GM12878 (cell line): ENCODE measurements around the gene CEND1. TPM values are rescaled to one million over a fixed set of nuclear protein-coding genes. Genes with fewer than 3 reads are reported as not detected.

Source experiments
- ATAC-seq: fragments of 200-7000 bp; cut with Tn5 transposase; 3 replicates; pipeline ENCODE4 v1.9.1; 2020; ENCODE audit warnings: mild to moderate bottlenecking, moderate library complexity
- BruUV-seq: library from RNA; stranded (reverse); fragments of 400-500 nt; replicated peaks from 2 replicates; lab custom pipeline; 2021; lab: Mats Ljungman, UMichigan
- CTCF ChIA-PET: fragments of 300-600 bp; sonication (Branson Sonifier 250); formaldehyde crosslinking; extraction: SDS; loops from one replicate; lab custom pipeline; 2021; ENCODE audit warnings: inconsistent platforms; lab: Yijun Ruan, JAX
- POLR2A ChIA-PET: fragments of 350-600 bp; formaldehyde crosslinking; extraction: SDS; loops from one replicate; lab custom pipeline; 2021; ENCODE audit warnings: inconsistent platforms; lab: Charles Lee
- RAD21 ChIA-PET: fragments of 300-600 bp; sonication (Branson Sonifier 250); formaldehyde crosslinking; loops from one replicate; lab custom pipeline; 2023; ENCODE audit warnings: antibody characterized with exemption; ENCODE audit not compliant: unreplicated experiment; lab: Charles Lee
- SMC1A ChIA-PET: fragments of 300-600 bp; sonication (Branson Sonifier 250); formaldehyde crosslinking; loops from one replicate; lab custom pipeline; 2023; ENCODE audit not compliant: unreplicated experiment, uncharacterized antibody; lab: Charles Lee
- DNase-seq: peaks from one replicate; pipeline ENCODE4 v3.0.0-alpha.2; 2011; ENCODE audit warnings: low read depth, low spot score
- FAIRE-seq: peaks from 3 replicates; lab custom pipeline; 2011; peaks lifted over from hg19 to GRCh38; lab: Jason Lieb, UNC
- H2AFZ ChIP-seq: 2 replicates; pipeline ENCODE4 v1.6.0; 2011; ENCODE audit warnings: low read depth, low read length, control low read depth; ENCODE audit not compliant: control insufficient read depth
- H3K27ac ChIP-seq: 2 replicates; pipeline ENCODE4 v1.5.1; 2011; ENCODE audit warnings: control low read depth; ENCODE audit not compliant: control insufficient read depth, insufficient read depth
- H3K27me3 ChIP-seq, 2 experiments: replicated peaks in 1 of 2; 2 replicates each; pipeline versions ENCODE4 v1.6.0 to v1.6.1; 2011; ENCODE audit warnings: low read length in 1 of 2; ENCODE audit not compliant: control insufficient read depth in 2 of 2, insufficient read depth in 2 of 2
- H3K36me3 ChIP-seq, 2 experiments: 2 replicates each; pipeline ENCODE4 v1.5.1; 2011; ENCODE audit warnings: low read length in 1 of 2; ENCODE audit not compliant: control insufficient read depth in 2 of 2, insufficient read depth in 2 of 2
- H3K4me1 ChIP-seq: 2 replicates; pipeline ENCODE4 v1.6.1; 2011; ENCODE audit warnings: mild to moderate bottlenecking, low read length, moderate library complexity, mixed read lengths; ENCODE audit not compliant: control insufficient read depth, insufficient read depth
- H3K4me2 ChIP-seq: 2 replicates; pipeline ENCODE4 v1.6.0; 2011; ENCODE audit warnings: control low read depth; ENCODE audit not compliant: control insufficient read depth, insufficient read depth
- H3K4me3 ChIP-seq: fragments of 200-600 bp; sonication (generic); 2 replicates; pipeline ENCODE4 v1.5.1; 2016
- H3K79me2 ChIP-seq: 2 replicates; pipeline ENCODE4 v1.6.0; 2011; ENCODE audit warnings: low read length; ENCODE audit not compliant: control insufficient read depth, insufficient read depth
- H3K9ac ChIP-seq: 2 replicates; pipeline ENCODE4 v1.8.0; 2011; ENCODE audit warnings: low read length, control low read depth, mixed read lengths; ENCODE audit not compliant: control insufficient read depth, insufficient read depth
- H3K9me3 ChIP-seq: replicated peaks from 3 replicates; pipeline ENCODE4 v1.5.1; 2011; ENCODE audit warnings: mild to moderate bottlenecking, low read length; ENCODE audit not compliant: control insufficient read depth, insufficient read depth
- H4K20me1 ChIP-seq: 2 replicates; pipeline ENCODE4 v1.6.0; 2011; ENCODE audit not compliant: control insufficient read depth, insufficient read depth
- KDM1A ChIP-seq: fragments of 200-600 bp; sonication (generic); IDR thresholded peaks from 2 replicates; pipeline ENCODE4 v1.6.1; 2016; ENCODE audit warnings: borderline replicate concordance
- MTA2 ChIP-seq: fragments of 450-650 bp; IDR thresholded peaks from 2 replicates; pipeline ENCODE4 v1.6.1; 2016; ENCODE audit warnings: low read depth, mild to moderate bottlenecking, moderate library complexity
- PAX8 ChIP-seq: fragments of 450-650 bp; IDR thresholded peaks from 2 replicates; pipeline ENCODE4 v1.6.1; 2017; ENCODE audit warnings: mild to moderate bottlenecking, moderate library complexity
- POLR2AphosphoS2 ChIP-seq: IDR thresholded peaks from 2 replicates; pipeline ENCODE4 v1.6.1; 2011; ENCODE audit warnings: low read depth, mild to moderate bottlenecking, low read length, improper control_type of control experiment, moderate library complexity
- STAT1 ChIP-seq: fragments of 450-650 bp; conservative IDR thresholded peaks from 2 replicates; pipeline ENCODE4 v1.6.1; 2014; ENCODE audit warnings: antibody characterized with exemption, mild to moderate bottlenecking
- ZNF622 ChIP-seq: fragments of 450-650 bp; IDR thresholded peaks from 2 replicates; pipeline ENCODE4 v1.6.1; 2017; ENCODE audit warnings: mild to moderate bottlenecking, inconsistent platforms
- WGBS: methylation state at CpG from one replicate; pipeline ENCODE4 v1.1.6; 2016; ENCODE audit warnings: low lambda C conversion rate; ENCODE audit not compliant: insufficient replicate concordance, insufficient coverage; ENCODE audit errors: missing lambda C conversion rate; 5-methylcytosine and 5-hydroxymethylcytosine counted together
- in situ Hi-C: fragments of 300-500 bp; cut with MboI; formaldehyde crosslinking; loops from 9 replicates; pipeline ENCODE4 v1.14.3; 2018; ENCODE audit warnings: mixed read lengths
- intact Hi-C: fragments of 100-400 bp; cut with micrococcal nuclease; formaldehyde crosslinking; loops from one replicate; pipeline ENCODE4 v1.14.2; 2022; ENCODE audit not compliant: unreplicated experiment
- polyA plus RNA-seq, 11 experiments: library from polyadenylated mRNA; depleted of rRNA in 4 of 11; unstranded in 6 of 11; stranded (reverse) in 5 of 11; fragments of >200 nt; fragmentation: Nextera tagmentation in 4 of 11; fragmentation: Illumina TruSeq in 1 of 11; extraction: Ambion mirVana in 4 of 11; extraction: Trizol in 1 of 11; gene quantifications; 1 replicate in 1 of 11; 2 replicates in 10 of 11; pipeline versions ENCODE4 v1.2.1 to v1.2.3, GENCODE V29; 2011 to 2016; ENCODE audit warnings: inconsistent platforms in 2 of 11, missing spikeins in 2 of 11, low read depth in 1 of 11
- total RNA-seq, 4 experiments: library from RNA; depleted of rRNA in 3 of 4; stranded (reverse); fragments of >200 nt in 3 of 4; fragmentation: Illumina TruSeq in 1 of 4; extraction: Trizol in 1 of 4; gene quantifications; 2 replicates each; pipeline versions ENCODE4 v1.2.1 to v1.2.3, GENCODE V29; 2013 to 2021
- TF ChIP-seq, protein P1 (sequence below): fragments of 450-650 bp; formaldehyde crosslinking; IDR thresholded peaks from 2 replicates; pipeline ENCODE4 v1.4.0; 2020; ENCODE audit warnings: mild to moderate bottlenecking, moderate library complexity
- TF ChIP-seq, protein P2 (sequence below): IDR thresholded peaks from 2 replicates; pipeline ENCODE4 v1.6.1; 2011; ENCODE audit warnings: mild to moderate bottlenecking, low read depth, low read length, moderate library complexity; ENCODE audit not compliant: insufficient replicate concordance

Gene CEND1
- total and polyA plus RNA-seq, 10 of the 15 experiments (the other 5 are each of a cell fraction or from before 2014, with no cell fraction given): 0.31 to 13.6 (median 7.2) TPM; not detected in 1

DNA sequence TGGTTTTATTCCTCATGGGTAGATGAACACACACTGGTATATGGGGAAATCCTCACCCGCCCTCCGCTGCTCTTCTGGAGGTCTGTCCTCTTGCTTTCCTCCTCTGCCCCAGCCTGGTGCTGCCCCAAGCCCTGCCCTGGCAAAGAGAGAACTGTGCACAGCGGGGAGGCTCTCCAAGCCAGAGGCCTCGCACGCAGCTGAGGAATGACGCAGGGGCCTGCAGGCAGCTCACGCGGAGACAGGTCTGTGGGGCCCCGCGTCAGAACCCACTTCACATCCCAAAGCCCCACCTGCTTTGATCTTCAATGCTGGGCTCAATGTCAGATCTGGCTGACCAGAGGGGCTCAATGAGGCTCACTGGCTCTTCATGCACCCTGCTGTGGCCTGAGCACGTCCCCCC is 22.7 kb downstream of the CEND1 start (continued):
- TF ChIP-seq, protein P1, sequence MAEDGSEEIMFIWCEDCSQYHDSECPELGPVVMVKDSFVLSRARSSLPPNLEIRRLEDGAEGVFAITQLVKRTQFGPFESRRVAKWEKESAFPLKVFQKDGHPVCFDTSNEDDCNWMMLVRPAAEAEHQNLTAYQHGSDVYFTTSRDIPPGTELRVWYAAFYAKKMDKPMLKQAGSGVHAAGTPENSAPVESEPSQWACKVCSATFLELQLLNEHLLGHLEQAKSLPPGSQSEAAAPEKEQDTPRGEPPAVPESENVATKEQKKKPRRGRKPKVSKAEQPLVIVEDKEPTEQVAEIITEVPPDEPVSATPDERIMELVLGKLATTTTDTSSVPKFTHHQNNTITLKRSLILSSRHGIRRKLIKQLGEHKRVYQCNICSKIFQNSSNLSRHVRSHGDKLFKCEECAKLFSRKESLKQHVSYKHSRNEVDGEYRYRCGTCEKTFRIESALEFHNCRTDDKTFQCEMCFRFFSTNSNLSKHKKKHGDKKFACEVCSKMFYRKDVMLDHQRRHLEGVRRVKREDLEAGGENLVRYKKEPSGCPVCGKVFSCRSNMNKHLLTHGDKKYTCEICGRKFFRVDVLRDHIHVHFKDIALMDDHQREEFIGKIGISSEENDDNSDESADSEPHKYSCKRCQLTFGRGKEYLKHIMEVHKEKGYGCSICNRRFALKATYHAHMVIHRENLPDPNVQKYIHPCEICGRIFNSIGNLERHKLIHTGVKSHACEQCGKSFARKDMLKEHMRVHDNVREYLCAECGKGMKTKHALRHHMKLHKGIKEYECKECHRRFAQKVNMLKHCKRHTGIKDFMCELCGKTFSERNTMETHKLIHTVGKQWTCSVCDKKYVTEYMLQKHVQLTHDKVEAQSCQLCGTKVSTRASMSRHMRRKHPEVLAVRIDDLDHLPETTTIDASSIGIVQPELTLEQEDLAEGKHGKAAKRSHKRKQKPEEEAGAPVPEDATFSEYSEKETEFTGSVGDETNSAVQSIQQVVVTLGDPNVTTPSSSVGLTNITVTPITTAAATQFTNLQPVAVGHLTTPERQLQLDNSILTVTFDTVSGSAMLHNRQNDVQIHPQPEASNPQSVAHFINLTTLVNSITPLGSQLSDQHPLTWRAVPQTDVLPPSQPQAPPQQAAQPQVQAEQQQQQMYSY (CRISPR knock-in tag): no peak

DNA sequence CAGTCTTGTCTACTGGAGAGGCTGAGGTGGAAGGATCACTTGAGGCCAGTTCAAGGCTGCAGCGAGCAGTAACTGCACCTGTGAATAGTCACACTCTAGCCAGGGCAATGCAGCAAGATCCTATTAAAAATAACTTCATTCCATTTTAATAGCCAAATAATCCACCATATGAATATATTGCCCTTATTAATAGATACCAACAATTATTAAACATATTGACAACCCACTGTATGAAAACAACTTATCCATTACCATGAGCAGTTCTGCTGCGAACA is 23.0 kb downstream of the CEND1 start:
- TF ChIP-seq MTA2 (no peak), KDM1A (no peak), PAX8 (no peak), ZNF622 (no peak), STAT1 (no peak), POLR2AphosphoS2 (no peak)
- TF ChIP-seq, protein P2, sequence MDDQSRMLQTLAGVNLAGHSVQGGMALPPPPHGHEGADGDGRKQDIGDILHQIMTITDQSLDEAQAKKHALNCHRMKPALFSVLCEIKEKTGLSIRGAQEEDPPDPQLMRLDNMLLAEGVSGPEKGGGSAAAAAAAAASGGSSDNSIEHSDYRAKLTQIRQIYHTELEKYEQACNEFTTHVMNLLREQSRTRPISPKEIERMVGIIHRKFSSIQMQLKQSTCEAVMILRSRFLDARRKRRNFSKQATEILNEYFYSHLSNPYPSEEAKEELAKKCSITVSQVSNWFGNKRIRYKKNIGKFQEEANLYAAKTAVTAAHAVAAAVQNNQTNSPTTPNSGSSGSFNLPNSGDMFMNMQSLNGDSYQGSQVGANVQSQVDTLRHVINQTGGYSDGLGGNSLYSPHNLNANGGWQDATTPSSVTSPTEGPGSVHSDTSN: no peak
- 97% methylated on average over 2 of the region's 2 CpGs for WGBS
- POLR2A ChIA-PET: interaction anchor here (0.6 kb wide), 1 partner anchor 275 kb away, joined by 3 read pairs; no protein-coding TSS in a partner anchor
- SMC1A ChIA-PET: no interaction called here
- Histone ChIP-seq H3K4me3 (no peak overlapping the region), H3K36me3 (peaks cover 24 to 41% of the 10 kb centered on the region in 2 experiments; a peak in 3 of 4 replicates), H2AFZ (no peak overlapping the region), H3K9ac (no peak overlapping the region), H3K9me3 (no peaks in the 10 kb centered on the region), H3K4me2 (no peak overlapping the region), H3K27ac (no peak overlapping the region), H4K20me1 (no peaks in the 10 kb centered on the region), H3K79me2 (no peaks in the 10 kb centered on the region), H3K27me3 (no peaks in the 10 kb centered on the region), H3K4me1 (no peaks in the 10 kb centered on the region)
- FAIRE-seq (no peak), ATAC-seq (no peak), DNase-seq (no peak)
- intact Hi-C loops: no loop called here
- RAD21 ChIA-PET: no interaction called here
- BruUV-seq: no TSS peak
- CTCF ChIA-PET: interaction anchor here (0.6 kb wide), 1 partner anchor 32 kb away, joined by 3 read pairs; no protein-coding TSS in a partner anchor
- in situ Hi-C loops: no loop called here
